GM23338 (cell line): ENCODE measurements around the gene MEPE. TPM values are rescaled to one million over a fixed set of nuclear protein-coding genes. Genes with fewer than 3 reads are reported as not detected.

Source experiments
- ATAC-seq: fragments of 200-7000 bp; cut with Tn5 transposase; 3 replicates; pipeline ENCODE4 v1.9.1; 2020
- DNase-seq: peaks from one replicate; pipeline ENCODE4 v3.0.0-alpha.2; 2015; ENCODE audit warnings: low spot score
- H2AFZ ChIP-seq: fragments of 200-600 bp; sonication (generic); 2 replicates; pipeline ENCODE4 v1.8.0; 2016; ENCODE audit warnings: antibody characterized with exemption, mild to moderate bottlenecking, moderate library complexity
- H3F3A ChIP-seq: fragments of 200-600 bp; sonication (generic); replicated peaks from 2 replicates; pipeline ENCODE4 v1.8.0; 2017; ENCODE audit warnings: antibody characterized with exemption, mixed run types, low read depth
- H3K27ac ChIP-seq: fragments of 200-600 bp; sonication (generic); 2 replicates; pipeline ENCODE4 v1.6.1; 2016; ENCODE audit warnings: low read depth
- H3K27me3 ChIP-seq: fragments of 200-600 bp; sonication (generic); 2 replicates; pipeline ENCODE4 v1.8.0; 2016; ENCODE audit warnings: mild to moderate bottlenecking, mixed run types, moderate library complexity; ENCODE audit not compliant: insufficient read depth
- H3K36me3 ChIP-seq: fragments of 200-600 bp; sonication (generic); 2 replicates; pipeline ENCODE4 v1.8.0; 2016; ENCODE audit warnings: mild to moderate bottlenecking; ENCODE audit not compliant: insufficient read depth
- H3K4me1 ChIP-seq: fragments of 200-600 bp; sonication (generic); 2 replicates; pipeline ENCODE4 v1.8.0; 2016; ENCODE audit warnings: mild to moderate bottlenecking, moderate library complexity; ENCODE audit not compliant: insufficient read depth
- H3K4me2 ChIP-seq: fragments of 200-600 bp; sonication (generic); 2 replicates; pipeline ENCODE4 v1.7.1; 2017; ENCODE audit warnings: mixed run types
- H3K4me3 ChIP-seq: fragments of 200-600 bp; sonication (generic); 2 replicates; pipeline ENCODE4 v1.6.1; 2016; ENCODE audit warnings: mixed run types
- H3K79me2 ChIP-seq: fragments of 200-600 bp; sonication (generic); replicated peaks from 2 replicates; pipeline ENCODE4 v1.8.0; 2017; ENCODE audit warnings: mild to moderate bottlenecking; ENCODE audit not compliant: insufficient read depth
- H3K9me2 ChIP-seq: fragments of 200-600 bp; sonication (generic); 2 replicates; pipeline ENCODE4 v1.8.0; 2017; ENCODE audit not compliant: insufficient read depth
- H4K20me1 ChIP-seq: fragments of 200-600 bp; sonication (generic); replicated peaks from 2 replicates; pipeline ENCODE4 v1.8.0; 2017; ENCODE audit warnings: mild to moderate bottlenecking; ENCODE audit not compliant: insufficient read depth
- H3K27ac Mint-ChIP-seq: 2 replicates; pipeline ENCODE4 v1.8.0; 2020; ENCODE audit warnings: inconsistent platforms, mild to moderate bottlenecking, moderate library complexity, mixed read lengths
- H3K27me3 Mint-ChIP-seq: 3 replicates; pipeline ENCODE4 v1.8.0; 2022; ENCODE audit warnings: low read depth, mild to moderate bottlenecking, moderate library complexity, mixed read lengths, inconsistent platforms; ENCODE audit not compliant: insufficient read depth, poor library complexity
- H3K36me3 Mint-ChIP-seq: 3 replicates; pipeline ENCODE4 v1.8.0; 2021; ENCODE audit warnings: low read depth, mild to moderate bottlenecking, inconsistent platforms, moderate library complexity, mixed read lengths
- H3K4me1 Mint-ChIP-seq: 3 replicates; pipeline ENCODE4 v1.8.0; 2020; ENCODE audit warnings: mild to moderate bottlenecking, inconsistent platforms, mixed read lengths
- H3K4me3 Mint-ChIP-seq: 3 replicates; pipeline ENCODE4 v1.8.0; 2021; ENCODE audit warnings: moderate library complexity, mild to moderate bottlenecking, inconsistent platforms, mixed read lengths
- H3K9me3 Mint-ChIP-seq: 3 replicates; pipeline ENCODE4 v1.8.0; 2020; ENCODE audit warnings: moderate library complexity, mild to moderate bottlenecking, inconsistent platforms, mixed read lengths
- CREB1 ChIP-seq: fragments of 250-450 bp; sonication (Bioruptor Pico); IDR thresholded peaks from 2 replicates; pipeline ENCODE4 v1.5.0; 2020; ENCODE audit warnings: low read depth, mild to moderate bottlenecking, moderate library complexity
- EZH2 ChIP-seq: fragments of 200-600 bp; sonication (generic); IDR thresholded peaks from one replicate; pipeline ENCODE4 v1.8.0; 2017; ENCODE audit warnings: antibody characterized with exemption, mild to moderate bottlenecking, low read depth; ENCODE audit not compliant: unreplicated experiment
- EZH2phosphoT487 ChIP-seq: fragments of 200-600 bp; sonication (generic); IDR thresholded peaks from one replicate; pipeline ENCODE4 v1.8.1; 2018; ENCODE audit warnings: antibody characterized with exemption; ENCODE audit not compliant: unreplicated experiment
- JUNB ChIP-seq: IDR thresholded peaks from one replicate; pipeline ENCODE4 v1.6.1; 2016; ENCODE audit warnings: antibody characterized with exemption; ENCODE audit not compliant: unreplicated experiment
- NANOG ChIP-seq: IDR thresholded peaks from 2 replicates; pipeline ENCODE4 v1.6.1; 2016; ENCODE audit warnings: antibody characterized with exemption, borderline replicate concordance
- STAT1 ChIP-seq: IDR thresholded peaks from one replicate; pipeline ENCODE4 v1.6.1; 2016; ENCODE audit warnings: antibody characterized with exemption; ENCODE audit not compliant: unreplicated experiment
- ZNF114 ChIP-seq: fragments of 250-450 bp; sonication (Bioruptor Pico); IDR thresholded peaks from 2 replicates; pipeline ENCODE4 v1.5.0; 2020; ENCODE audit warnings: mild to moderate bottlenecking, moderate library complexity
- ZNF331 ChIP-seq: fragments of 250-450 bp; sonication (Bioruptor Pico); IDR thresholded peaks from 2 replicates; pipeline ENCODE4 v1.5.0; 2020; ENCODE audit warnings: low read depth, mild to moderate bottlenecking, moderate library complexity
- polyA plus RNA-seq: library from polyadenylated mRNA; unstranded; fragments of >200 nt; fragmentation: Nextera tagmentation; extraction: Ambion mirVana; gene quantifications from 2 replicates; pipeline ENCODE4 v1.2.1, GENCODE V29; 2016
- total RNA-seq: library from RNA; depleted of rRNA; stranded (reverse); fragments of >200 nt; shearing (Covaris generic); gene quantifications from 2 replicates; pipeline ENCODE4 v1.2.3, GENCODE V29; 2014
- TF ChIP-seq, protein P1 (sequence below): IDR thresholded peaks from 2 replicates; pipeline ENCODE4 v1.6.1; 2016; ENCODE audit warnings: antibody characterized with exemption
- TF ChIP-seq, protein P2 (sequence below): IDR thresholded peaks from one replicate; pipeline ENCODE4 v1.6.1; 2018; ENCODE audit warnings: antibody characterized with exemption; ENCODE audit not compliant: unreplicated experiment
- TF ChIP-seq, protein P3 (sequence below), 2 experiments: fragments of 200-600 bp in 1 of 2; sonication (generic) in 1 of 2; conservative IDR thresholded peaks; 2 replicates each; pipeline versions ENCODE4 v1.5.1 to v1.6.1; 2016 to 2017; ENCODE audit warnings: antibody characterized with exemption in 2 of 2, low read depth in 2 of 2, mild to moderate bottlenecking in 2 of 2, moderate library complexity in 1 of 2

MEPE gene
- total and polyA plus RNA-seq, 2 experiments from 2014 or later = not detected

DNA sequence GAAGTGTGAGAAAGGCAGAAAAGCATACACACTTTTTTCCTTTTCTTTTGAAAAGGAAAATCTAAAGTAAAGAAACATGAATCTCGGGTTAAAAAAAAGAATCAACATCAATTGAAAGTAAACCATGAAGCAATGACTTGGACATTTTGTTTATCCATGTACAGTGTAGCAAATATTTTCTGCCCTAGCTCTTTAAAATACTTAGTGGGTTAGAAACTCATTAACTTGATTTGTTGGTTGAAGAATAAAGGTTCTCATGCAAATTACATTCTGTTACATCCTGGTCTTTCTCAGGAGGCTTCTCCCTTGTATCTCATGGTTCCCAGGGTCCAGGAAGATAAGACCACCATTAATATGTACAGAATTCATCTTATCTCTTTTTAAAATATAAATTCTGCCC is 9.0 kb upstream of the MEPE start (continued):
- TF ChIP-seq, protein P1, sequence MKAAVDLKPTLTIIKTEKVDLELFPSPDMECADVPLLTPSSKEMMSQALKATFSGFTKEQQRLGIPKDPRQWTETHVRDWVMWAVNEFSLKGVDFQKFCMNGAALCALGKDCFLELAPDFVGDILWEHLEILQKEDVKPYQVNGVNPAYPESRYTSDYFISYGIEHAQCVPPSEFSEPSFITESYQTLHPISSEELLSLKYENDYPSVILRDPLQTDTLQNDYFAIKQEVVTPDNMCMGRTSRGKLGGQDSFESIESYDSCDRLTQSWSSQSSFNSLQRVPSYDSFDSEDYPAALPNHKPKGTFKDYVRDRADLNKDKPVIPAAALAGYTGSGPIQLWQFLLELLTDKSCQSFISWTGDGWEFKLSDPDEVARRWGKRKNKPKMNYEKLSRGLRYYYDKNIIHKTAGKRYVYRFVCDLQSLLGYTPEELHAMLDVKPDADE = no peak
- TF ChIP-seq JUNB = no peak
- TF ChIP-seq NANOG = no peak
- TF ChIP-seq, protein P2, sequence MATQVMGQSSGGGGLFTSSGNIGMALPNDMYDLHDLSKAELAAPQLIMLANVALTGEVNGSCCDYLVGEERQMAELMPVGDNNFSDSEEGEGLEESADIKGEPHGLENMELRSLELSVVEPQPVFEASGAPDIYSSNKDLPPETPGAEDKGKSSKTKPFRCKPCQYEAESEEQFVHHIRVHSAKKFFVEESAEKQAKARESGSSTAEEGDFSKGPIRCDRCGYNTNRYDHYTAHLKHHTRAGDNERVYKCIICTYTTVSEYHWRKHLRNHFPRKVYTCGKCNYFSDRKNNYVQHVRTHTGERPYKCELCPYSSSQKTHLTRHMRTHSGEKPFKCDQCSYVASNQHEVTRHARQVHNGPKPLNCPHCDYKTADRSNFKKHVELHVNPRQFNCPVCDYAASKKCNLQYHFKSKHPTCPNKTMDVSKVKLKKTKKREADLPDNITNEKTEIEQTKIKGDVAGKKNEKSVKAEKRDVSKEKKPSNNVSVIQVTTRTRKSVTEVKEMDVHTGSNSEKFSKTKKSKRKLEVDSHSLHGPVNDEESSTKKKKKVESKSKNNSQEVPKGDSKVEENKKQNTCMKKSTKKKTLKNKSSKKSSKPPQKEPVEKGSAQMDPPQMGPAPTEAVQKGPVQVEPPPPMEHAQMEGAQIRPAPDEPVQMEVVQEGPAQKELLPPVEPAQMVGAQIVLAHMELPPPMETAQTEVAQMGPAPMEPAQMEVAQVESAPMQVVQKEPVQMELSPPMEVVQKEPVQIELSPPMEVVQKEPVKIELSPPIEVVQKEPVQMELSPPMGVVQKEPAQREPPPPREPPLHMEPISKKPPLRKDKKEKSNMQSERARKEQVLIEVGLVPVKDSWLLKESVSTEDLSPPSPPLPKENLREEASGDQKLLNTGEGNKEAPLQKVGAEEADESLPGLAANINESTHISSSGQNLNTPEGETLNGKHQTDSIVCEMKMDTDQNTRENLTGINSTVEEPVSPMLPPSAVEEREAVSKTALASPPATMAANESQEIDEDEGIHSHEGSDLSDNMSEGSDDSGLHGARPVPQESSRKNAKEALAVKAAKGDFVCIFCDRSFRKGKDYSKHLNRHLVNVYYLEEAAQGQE = no peak
- TF ChIP-seq ZNF114 (CRISPR knock-in tag) = no peak
- no peak for TF ChIP-seq STAT1
- no peak for TF ChIP-seq ZNF331
- TF ChIP-seq, protein P3, sequence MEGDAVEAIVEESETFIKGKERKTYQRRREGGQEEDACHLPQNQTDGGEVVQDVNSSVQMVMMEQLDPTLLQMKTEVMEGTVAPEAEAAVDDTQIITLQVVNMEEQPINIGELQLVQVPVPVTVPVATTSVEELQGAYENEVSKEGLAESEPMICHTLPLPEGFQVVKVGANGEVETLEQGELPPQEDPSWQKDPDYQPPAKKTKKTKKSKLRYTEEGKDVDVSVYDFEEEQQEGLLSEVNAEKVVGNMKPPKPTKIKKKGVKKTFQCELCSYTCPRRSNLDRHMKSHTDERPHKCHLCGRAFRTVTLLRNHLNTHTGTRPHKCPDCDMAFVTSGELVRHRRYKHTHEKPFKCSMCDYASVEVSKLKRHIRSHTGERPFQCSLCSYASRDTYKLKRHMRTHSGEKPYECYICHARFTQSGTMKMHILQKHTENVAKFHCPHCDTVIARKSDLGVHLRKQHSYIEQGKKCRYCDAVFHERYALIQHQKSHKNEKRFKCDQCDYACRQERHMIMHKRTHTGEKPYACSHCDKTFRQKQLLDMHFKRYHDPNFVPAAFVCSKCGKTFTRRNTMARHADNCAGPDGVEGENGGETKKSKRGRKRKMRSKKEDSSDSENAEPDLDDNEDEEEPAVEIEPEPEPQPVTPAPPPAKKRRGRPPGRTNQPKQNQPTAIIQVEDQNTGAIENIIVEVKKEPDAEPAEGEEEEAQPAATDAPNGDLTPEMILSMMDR (conservative IDR thresholded peaks at IDR 0.05; ENCODE audit: low read depth in 2 of 2) = no peak
- no peak for TF ChIP-seq EZH2phosphoT487

DNA sequence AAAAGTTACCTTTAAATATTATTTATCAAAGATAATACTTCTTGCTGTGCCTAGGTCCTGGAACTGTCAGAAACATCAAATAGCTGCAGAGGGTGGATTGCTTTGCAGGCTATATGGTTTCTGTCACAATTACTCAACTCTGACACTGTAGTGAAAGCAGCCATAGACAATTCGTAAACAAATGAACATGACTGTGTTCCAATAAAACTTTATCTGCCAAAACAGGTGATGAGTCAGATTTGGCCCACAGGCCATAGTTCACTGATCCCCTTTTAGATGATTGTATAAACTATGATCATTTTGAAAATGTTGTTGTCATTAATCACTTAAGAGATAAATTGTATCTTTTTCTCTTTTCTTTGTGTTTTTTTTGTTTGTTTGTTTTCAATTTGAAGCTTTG is 8.4 kb upstream of the MEPE start:
- no peak overlapping the region for H3K27ac ChIP-seq
- no peak overlapping the region for H2AFZ ChIP-seq
- no peaks in the 10 kb centered on the region for H4K20me1 ChIP-seq
- H3K4me1 ChIP-seq = no peaks in the 10 kb centered on the region; the same call in 1 of the 2 replicates
- peaks cover 25% of the 10 kb centered on the region; the same call in 1 of the 2 replicates for H3K9me2 ChIP-seq
- H3F3A ChIP-seq = no peaks in the 10 kb centered on the region
- H3K27me3 ChIP-seq = no peaks in the 10 kb centered on the region
- no peak overlapping the region for H3K4me3 ChIP-seq
- H3K4me3 Mint-ChIP-seq = no peak overlapping the region
- H3K4me2 ChIP-seq = no peak overlapping the region
- 0 out of 3 replicates have a peak, but pooled peaks cover 3% of the 10 kb centered on the region for H3K9me3 Mint-ChIP-seq
- H3K27me3 Mint-ChIP-seq = peaks cover 11% of the 10 kb centered on the region
- no peaks in the 10 kb centered on the region for H3K36me3 ChIP-seq
- peaks cover 11% of the 10 kb centered on the region for H3K4me1 Mint-ChIP-seq
- DNase-seq (no peak), ATAC-seq (no peak)
- no peak overlapping the region for H3K27ac Mint-ChIP-seq
- no peaks in the 10 kb centered on the region for H3K79me2 ChIP-seq
- H3K36me3 Mint-ChIP-seq = peaks cover 7% of the 10 kb centered on the region
- no peak for TF ChIP-seq STAT1
- no peak for TF ChIP-seq ZNF114 (CRISPR knock-in tag)
- no peak for TF ChIP-seq EZH2phosphoT487
- TF ChIP-seq ZNF331 = no peak
- TF ChIP-seq CREB1 (CRISPR knock-in tag) = no peak
- TF ChIP-seq, protein P3 (conservative IDR thresholded peaks at IDR 0.05; ENCODE audit: low read depth in 2 of 2) = no peak
- no peak for TF ChIP-seq EZH2
- TF ChIP-seq, protein P1 = no peak
- TF ChIP-seq NANOG = no peak
- no peak for TF ChIP-seq JUNB
- TF ChIP-seq, protein P2 = no peak
